Retinal pigment epithelial cell (primary cell): Measurements from ENCODE around the gene POLA2.
A peak's percentile ranks its signal among the peaks of the same experiment; 100 is the strongest.

Experiments used
- DNase-seq: peaks from one replicate; pipeline ENCODE4 v3.0.0-alpha.2; 2010; ENCODE audit warnings: low read depth
- H3K4me3 ChIP-seq: 2 replicates; pipeline ENCODE4 v1.5.1; 2011; ENCODE audit warnings: mild to moderate bottlenecking, low read length, control low read depth, moderate library complexity
- TF ChIP-seq, protein P1 (sequence below): conservative IDR thresholded peaks from 2 replicates; pipeline ENCODE4 v1.5.1; 2011; ENCODE audit warnings: low read depth, low read length, control low read depth, inconsistent platforms

Gene POLA2

DNA sequence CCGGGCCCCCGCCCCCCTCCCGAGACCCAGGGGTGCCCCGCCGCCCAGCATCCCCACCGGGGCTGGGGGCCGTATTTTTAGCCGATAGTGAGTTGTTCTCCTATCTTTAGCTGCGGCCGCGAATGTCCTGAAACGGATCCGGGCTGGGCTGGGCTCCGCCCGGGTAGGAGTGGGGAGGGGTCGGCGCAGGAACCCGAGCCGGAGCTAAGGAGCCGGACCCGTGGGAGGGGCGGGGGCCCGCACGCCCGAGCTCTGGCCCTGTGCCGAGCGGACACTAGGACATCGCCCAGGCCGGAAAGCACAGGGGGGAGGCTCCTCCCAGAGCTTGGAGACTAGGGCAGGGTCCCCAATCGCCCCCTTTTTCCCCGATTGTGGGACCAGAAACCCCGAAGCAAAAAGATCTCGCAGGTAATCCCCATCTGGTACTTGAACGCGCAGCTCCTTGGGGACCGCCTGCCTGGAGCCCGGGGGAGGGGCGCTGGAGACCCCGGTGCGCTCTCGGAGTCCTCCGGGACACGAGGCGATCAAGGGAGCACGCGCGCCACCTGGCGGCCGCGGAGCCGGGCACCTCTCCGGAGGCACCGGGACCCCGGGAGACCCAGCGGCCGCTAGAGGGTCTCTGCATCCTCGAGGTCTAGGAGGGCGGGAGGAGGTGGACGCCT is 53.6 kb downstream of the POLA2 start:
- H3K4me3 ChIP-seq: peak overlapping the region; percentile 76
- DNase-seq: no peak
- TF ChIP-seq, protein P1, sequence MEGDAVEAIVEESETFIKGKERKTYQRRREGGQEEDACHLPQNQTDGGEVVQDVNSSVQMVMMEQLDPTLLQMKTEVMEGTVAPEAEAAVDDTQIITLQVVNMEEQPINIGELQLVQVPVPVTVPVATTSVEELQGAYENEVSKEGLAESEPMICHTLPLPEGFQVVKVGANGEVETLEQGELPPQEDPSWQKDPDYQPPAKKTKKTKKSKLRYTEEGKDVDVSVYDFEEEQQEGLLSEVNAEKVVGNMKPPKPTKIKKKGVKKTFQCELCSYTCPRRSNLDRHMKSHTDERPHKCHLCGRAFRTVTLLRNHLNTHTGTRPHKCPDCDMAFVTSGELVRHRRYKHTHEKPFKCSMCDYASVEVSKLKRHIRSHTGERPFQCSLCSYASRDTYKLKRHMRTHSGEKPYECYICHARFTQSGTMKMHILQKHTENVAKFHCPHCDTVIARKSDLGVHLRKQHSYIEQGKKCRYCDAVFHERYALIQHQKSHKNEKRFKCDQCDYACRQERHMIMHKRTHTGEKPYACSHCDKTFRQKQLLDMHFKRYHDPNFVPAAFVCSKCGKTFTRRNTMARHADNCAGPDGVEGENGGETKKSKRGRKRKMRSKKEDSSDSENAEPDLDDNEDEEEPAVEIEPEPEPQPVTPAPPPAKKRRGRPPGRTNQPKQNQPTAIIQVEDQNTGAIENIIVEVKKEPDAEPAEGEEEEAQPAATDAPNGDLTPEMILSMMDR: peak; percentile 86

GRCh38 chr11:65315866-65316226 is 54.1 kb downstream of the POLA2 start:
- peak overlapping the region; percentile 76 for H3K4me3 ChIP-seq
- no peak for DNase-seq
- TF ChIP-seq, protein P1: no peak

GRCh38 chr11:65316227-65317024 is 54.7 kb downstream of the POLA2 start:
- peak overlapping the region; percentile 76 for H3K4me3 ChIP-seq
- TF ChIP-seq, protein P1: no peak
- no peak for DNase-seq

DNA sequence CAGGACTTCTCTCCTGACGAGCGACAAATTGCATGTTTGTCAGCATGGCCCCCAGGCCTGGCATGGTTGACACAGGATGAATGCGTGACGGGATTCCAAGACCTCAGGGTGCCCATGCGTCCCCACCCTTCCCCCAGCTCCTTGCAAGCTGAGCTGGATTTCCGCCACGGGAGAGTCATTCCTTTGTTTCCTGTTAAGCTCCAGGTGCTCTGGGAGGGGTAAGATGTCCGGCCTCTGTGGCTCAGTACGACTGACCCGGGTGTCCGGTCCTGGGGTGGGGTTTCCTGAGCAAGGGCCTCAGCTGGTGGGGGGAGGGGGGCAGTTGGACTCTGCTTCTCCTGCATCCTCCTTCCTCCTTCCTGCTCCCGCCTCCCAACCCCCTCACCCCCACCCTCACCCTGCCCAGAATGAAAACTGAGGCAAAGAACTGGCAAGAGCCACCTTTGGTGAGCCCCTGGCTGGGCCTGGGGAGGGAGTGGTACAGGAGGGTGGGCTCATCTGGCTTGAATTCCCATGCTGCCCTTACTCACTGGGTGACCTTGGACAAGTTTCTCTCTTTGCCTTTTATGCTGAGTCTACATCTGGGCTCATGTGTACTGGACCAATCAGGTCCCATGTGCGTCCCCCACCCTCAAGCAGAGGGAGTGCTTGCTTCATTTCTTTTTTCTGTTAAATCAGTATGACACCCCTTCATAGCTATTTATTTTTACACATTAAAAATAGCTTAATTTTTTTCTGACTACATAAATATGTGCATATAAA is 55.4 kb downstream of the POLA2 start:
- H3K4me3 ChIP-seq: peak overlapping the region; percentile 24
- DNase-seq: no peak
- TF ChIP-seq, protein P1: no peak

- no peak overlapping the region for H3K4me3 ChIP-seq
- TF ChIP-seq, protein P1: no peak
- DNase-seq: no peak
These were observed 58.8 kb downstream of the POLA2 start for GRCh38 chr11:65320386-65321075.

DNA sequence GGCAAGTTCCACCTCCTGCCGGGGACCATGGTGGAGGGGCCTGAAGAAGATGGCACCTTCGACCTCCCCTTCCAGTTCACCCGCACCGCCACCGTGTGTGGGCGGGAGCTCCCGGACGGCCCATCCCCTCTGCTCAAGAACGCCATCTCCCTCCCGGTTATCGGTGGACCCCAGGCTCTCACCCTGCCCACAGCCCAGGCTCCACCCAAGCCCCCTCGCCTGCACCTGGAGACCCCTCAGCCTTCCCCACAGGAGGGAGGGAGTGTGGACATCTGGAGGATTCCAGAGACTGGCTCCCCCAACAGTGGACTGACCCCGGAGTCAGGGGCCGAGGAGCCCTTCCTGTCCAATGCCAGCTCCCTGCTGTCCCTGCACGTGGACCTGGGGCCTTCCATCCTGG is 59.3 kb downstream of the POLA2 start:
- TF ChIP-seq, protein P1: no peak
- no peak overlapping the region for H3K4me3 ChIP-seq
- no peak for DNase-seq
